Upper lobe of left lung (tissue), 6 donors: ENCODE data around the gene FOXN4. TPM values are rescaled to one million over a fixed set of nuclear protein-coding genes. Genes with fewer than 3 reads are reported as not detected.

Experiments
- ATAC-seq, 2 donors: fragments of 200-7000 bp; cut with Tn5 transposase; one replicate each; pipeline ENCODE4 v1.9.1; 2022; ENCODE audit warnings: mild to moderate bottlenecking in 2 of 2, moderate library complexity in 2 of 2; ENCODE audit not compliant: low FRiP score in 2 of 2
- DNase-seq, 2 donors: peaks; one replicate each; pipeline ENCODE4 v3.0.0-alpha.2; 2019 to 2020
- H3K27ac ChIP-seq, 4 donors: fragments of 200-600 bp; sonication (generic); one replicate each; pipeline ENCODE4 v1.5.1; 2016 to 2019
- H3K27me3 ChIP-seq, 4 donors: fragments of 200-600 bp; sonication (generic); one replicate each; pipeline ENCODE4 v1.5.1; 2017 to 2019
- H3K36me3 ChIP-seq, 4 donors: fragments of 200-600 bp; sonication (generic); one replicate each; pipeline ENCODE4 v1.5.1; 2016 to 2019
- H3K4me1 ChIP-seq, 4 donors: fragments of 200-600 bp; sonication (generic); one replicate each; pipeline ENCODE4 v1.5.1; 2018 to 2019
- H3K4me3 ChIP-seq, 4 donors: fragments of 200-600 bp; sonication (generic); one replicate each; pipeline ENCODE4 v1.5.1; 2017 to 2019; ENCODE audit warnings: mild to moderate bottlenecking in 2 of 4, moderate library complexity in 1 of 4
- H3K9me3 ChIP-seq, 4 donors: fragments of 200-600 bp; sonication (generic); one replicate each; pipeline ENCODE4 v1.5.1; 2018 to 2019
- CTCF ChIP-seq, 6 experiments: fragments of 450-650 bp in 4 of 6; fragments of 200-600 bp in 2 of 6; sonication (generic) in 2 of 6; IDR thresholded peaks; one replicate each; pipeline ENCODE4 v1.5.1; 2016 to 2019; ENCODE audit warnings: antibody characterized with exemption in 6 of 6
- EP300 ChIP-seq, 4 donors: sonication (generic); formaldehyde crosslinking; IDR thresholded peaks; one replicate each; pipeline ENCODE4 v1.5.1; 2017; ENCODE audit warnings: antibody characterized with exemption in 4 of 4, control low read depth in 2 of 4
- POLR2A ChIP-seq, 4 donors: fragments of 450-650 bp; IDR thresholded peaks; one replicate each; pipeline ENCODE4 v1.5.1; 2016 to 2017; ENCODE audit warnings: antibody characterized with exemption in 4 of 4, mild to moderate bottlenecking in 2 of 4
- POLR2AphosphoS5 ChIP-seq, 2 donors: sonication (generic); formaldehyde crosslinking; IDR thresholded peaks; one replicate each; pipeline ENCODE4 v1.5.1; 2017; ENCODE audit warnings: antibody characterized with exemption in 2 of 2
- WGBS, 2 donors: methylation state at CpG; one replicate each; pipeline ENCODE4 v1.1.5; 2017 to 2018; 5-methylcytosine and 5-hydroxymethylcytosine counted together
- total RNA-seq, 6 donors: library from RNA; depleted of rRNA in 4 of 6; stranded (reverse); fragments of >200 nt in 4 of 6; gene quantifications; one replicate each; pipeline versions ENCODE4 v1.1.0 to v1.2.1, GENCODE V29; 2016 to 2021
- donor health status: DM: no; HTN: no; CAD: no; lungs with moderate emphysema.
- donor health status: DM: no; HTN: yes; CAD: no; lungs with severe emphysema.

Gene FOXN4
- total RNA-seq, 6 donors from 2014 or later, result 0.49 to 5.2 (median 1.1) TPM; not detected in 3

- DNase-seq (peak in 1 of 2 donors; percentile 71), ATAC-seq (peak in 1 of 2 donors; percentile 20)
- Histone ChIP-seq H3K4me1 (peaks cover 0 to 5% (median 1%) of the 10 kb centered on the region in 4 donors), H3K27ac (no peak overlapping the region), H3K27me3 (no peaks in the 10 kb centered on the region), H3K9me3 (no peaks in the 10 kb centered on the region), H3K36me3 (no peaks in the 10 kb centered on the region), H3K4me3 (no peak overlapping the region)
- TF ChIP-seq POLR2AphosphoS5 (IDR thresholded peaks at IDR 0.05) (no peak), EP300 (IDR thresholded peaks at IDR 0.05) (no peak), CTCF (IDR thresholded peaks at IDR 0.05) (no peak), POLR2A (IDR thresholded peaks at IDR 0.05) (no peak)
- WGBS, 2 donors, result 88 to 96% methylated on average over 5 to 16 of the region's 17 CpGs
These were observed 27.6 kb downstream of the FOXN4 start for GRCh38 chr12:109281452-109281851.

GRCh38 chr12:109279525-109279924, 29.6 kb downstream of the FOXN4 start:
- peaks cover 0 to 5% (median 1%) of the 10 kb centered on the region in 4 donors for H3K4me1 ChIP-seq
- no peak for DNase-seq
- ATAC-seq, result peak in 1 of 2 donors; percentile 40
- 96 to 97% methylated on average over 4 to 9 of the region's 13 CpGs for WGBS, 2 donors
- H3K9me3 ChIP-seq, result no peaks in the 10 kb centered on the region
- H3K4me3 ChIP-seq, result no peak overlapping the region
- TF ChIP-seq POLR2AphosphoS5 (IDR thresholded peaks at IDR 0.05) (no peak), CTCF (IDR thresholded peaks at IDR 0.05) (no peak), POLR2A (IDR thresholded peaks at IDR 0.05) (no peak), EP300 (IDR thresholded peaks at IDR 0.05) (no peak)
- no peaks in the 10 kb centered on the region for H3K27me3 ChIP-seq
- no peaks in the 10 kb centered on the region for H3K36me3 ChIP-seq
- H3K27ac ChIP-seq, result no peak overlapping the region

GRCh38 chr12:109278912-109279311, 30.2 kb downstream of the FOXN4 start:
- WGBS, 2 donors, result 82 to 94% methylated on average over 6 to 10 of the region's 10 CpGs
- peaks cover 0 to 5% (median 1%) of the 10 kb centered on the region in 4 donors for H3K4me1 ChIP-seq
- no peaks in the 10 kb centered on the region for H3K9me3 ChIP-seq
- ATAC-seq (no peak), DNase-seq (no peak)
- H3K27ac ChIP-seq, result no peak overlapping the region
- no peaks in the 10 kb centered on the region for H3K36me3 ChIP-seq
- H3K4me3 ChIP-seq, result no peak overlapping the region
- TF ChIP-seq POLR2A (IDR thresholded peaks at IDR 0.05) (no peak), EP300 (IDR thresholded peaks at IDR 0.05) (no peak), CTCF (IDR thresholded peaks at IDR 0.05) (no peak), POLR2AphosphoS5 (IDR thresholded peaks at IDR 0.05) (no peak)
- H3K27me3 ChIP-seq, result no peaks in the 10 kb centered on the region

GRCh38 chr12:109277899-109278762, 31.0 kb downstream of the FOXN4 start:
- peak in 1 of 2 donors; percentile 40 for ATAC-seq
- TF ChIP-seq POLR2AphosphoS5 (IDR thresholded peaks at IDR 0.05) (no peak), EP300 (IDR thresholded peaks at IDR 0.05) (no peak), POLR2A (IDR thresholded peaks at IDR 0.05) (no peak), CTCF (IDR thresholded peaks at IDR 0.05) (no peak)
- no peak for DNase-seq
- Histone ChIP-seq H3K36me3 (no peaks in the 10 kb centered on the region), H3K4me1 (peaks cover 0 to 5% (median 1%) of the 10 kb centered on the region in 4 donors), H3K27ac (no peak overlapping the region), H3K9me3 (no peaks in the 10 kb centered on the region), H3K4me3 (no peak overlapping the region), H3K27me3 (no peaks in the 10 kb centered on the region)
- 48 to 58% methylated on average over 15 of the region's 15 CpGs for WGBS, 2 donors
